ENCODE results near the gene CNPY1. TPM values are rescaled to one million over a fixed set of nuclear protein-coding genes. Genes with fewer than 3 reads are reported as not detected.

The CNPY1 gene
- total RNA-seq, 1 donor, result not detected

- no peak for DNase-seq (ENCODE audit: low read depth)
- TF ChIP-seq CTCF (IDR thresholded peaks at IDR 0.05; ENCODE audit: insufficient read depth, low read length), result no peak
Observed at GRCh38 chr7:155579565-155579964, 33.2 kb upstream of the CNPY1 start.

GRCh38 chr7:155578016-155578415 lies 31.7 kb upstream of the CNPY1 start:
- H3K4me3 ChIP-seq (ENCODE audit: low read depth, low read length), result no peak overlapping the region
- no peak for TF ChIP-seq CTCF (IDR thresholded peaks at IDR 0.05; ENCODE audit: insufficient read depth, low read length)
- no peak for DNase-seq (ENCODE audit: low read depth)

More at GRCh38 chr7:155579565-155579964, 33.2 kb upstream of the CNPY1 start:
- no peak overlapping the region for H3K4me3 ChIP-seq (ENCODE audit: low read depth, low read length)

GRCh38 chr7:155577509-155577905 lies 31.1 kb upstream of the CNPY1 start:
- H3K4me3 ChIP-seq (ENCODE audit: low read depth, low read length), result no peak overlapping the region
- DNase-seq (ENCODE audit: low read depth), result no peak
- no peak for TF ChIP-seq CTCF (IDR thresholded peaks at IDR 0.05; ENCODE audit: insufficient read depth, low read length)

GRCh38 chr7:155576900-155577508 lies 30.6 kb upstream of the CNPY1 start:
- H3K4me3 ChIP-seq (ENCODE audit: low read depth, low read length), result no peak overlapping the region
- no peak for DNase-seq (ENCODE audit: low read depth)
- TF ChIP-seq CTCF (IDR thresholded peaks at IDR 0.05; ENCODE audit: insufficient read depth, low read length), result no peak

GRCh38 chr7:155576416-155576815 lies 30.1 kb upstream of the CNPY1 start:
- TF ChIP-seq CTCF (IDR thresholded peaks at IDR 0.05; ENCODE audit: insufficient read depth, low read length), result no peak
- no peak for DNase-seq (ENCODE audit: low read depth)
- no peak overlapping the region for H3K4me3 ChIP-seq (ENCODE audit: low read depth, low read length)

GRCh38 chr7:155574556-155575290 lies 28.4 kb upstream of the CNPY1 start:
- no peak for DNase-seq (ENCODE audit: low read depth)
- H3K4me3 ChIP-seq (ENCODE audit: low read depth, low read length), result no peak overlapping the region
- no peak for TF ChIP-seq CTCF (IDR thresholded peaks at IDR 0.05; ENCODE audit: insufficient read depth, low read length)

All from fibroblast of the aortic adventitia (primary cell).